ENCODE data around the gene MED7. TPM values are rescaled to one million over a fixed set of nuclear protein-coding genes. Genes with fewer than 3 reads are reported as not detected.

The MED7 gene
- total and polyA plus RNA-seq, 2 of the 13 experiments (the other 11 are each of a cell fraction or from before 2014, with no cell fraction given) = 9.2 to 9.4 TPM

GRCh38 chr5:157142317-157143126 is at the start of gene MED7 (continued):
- TF ChIP-seq KDM5B (CRISPR knock-in tag; IDR thresholded peaks at IDR 0.05; ENCODE audit: borderline replicate concordance) = peak; percentile 78; the same call in 1 of the 2 replicates
- no peak for TF ChIP-seq ZNF615 (CRISPR knock-in tag; IDR thresholded peaks at IDR 0.05; ENCODE audit: borderline replicate concordance)
- TF ChIP-seq CEBPB (IDR thresholded peaks at IDR 0.05; ENCODE audit: borderline replicate concordance, low read depth, low read length) = no peak
- TF ChIP-seq DZIP1 (CRISPR knock-in tag; IDR thresholded peaks at IDR 0.05) = no peak
- no peak for TF ChIP-seq MTF1 (CRISPR knock-in tag; IDR thresholded peaks at IDR 0.05)
- no peak for TF ChIP-seq CHCHD3 (CRISPR knock-in tag; IDR thresholded peaks at IDR 0.05)
- TF ChIP-seq TMF1 (CRISPR knock-in tag; IDR thresholded peaks at IDR 0.05; ENCODE audit: low read depth) = no peak
- TF ChIP-seq NR2C2 (CRISPR knock-in tag; IDR thresholded peaks at IDR 0.05; ENCODE audit: borderline replicate concordance) = peak; percentile 37; the same call in 1 of the 2 replicates
- no peak for TF ChIP-seq ZNF318 (CRISPR knock-in tag; IDR thresholded peaks at IDR 0.05)
- TF ChIP-seq ZNF569 (CRISPR knock-in tag; IDR thresholded peaks at IDR 0.05; ENCODE audit: borderline replicate concordance) = no peak
- TF ChIP-seq KLF15 (CRISPR knock-in tag; IDR thresholded peaks at IDR 0.05; ENCODE audit: borderline replicate concordance) = no peak
- no peak for TF ChIP-seq THYN1 (CRISPR knock-in tag; IDR thresholded peaks at IDR 0.05; ENCODE audit: borderline replicate concordance, low read depth)
- TF ChIP-seq PTBP1 (IDR thresholded peaks at IDR 0.05; ENCODE audit: low read depth, low read length, poor library complexity, severe bottlenecking) = no peak
- TF ChIP-seq ZNF772 (CRISPR knock-in tag; IDR thresholded peaks at IDR 0.05) = no peak; the same call in 1 of the 2 replicates
- TF ChIP-seq SOX5 (CRISPR knock-in tag; IDR thresholded peaks at IDR 0.05; ENCODE audit: borderline replicate concordance) = no peak
- TF ChIP-seq KLF12 (CRISPR knock-in tag; IDR thresholded peaks at IDR 0.05; ENCODE audit: borderline replicate concordance) = no peak; the same call in 1 of the 2 replicates
- no peak for TF ChIP-seq DBP (CRISPR knock-in tag; IDR thresholded peaks at IDR 0.05; ENCODE audit: not compliant biosample characterization)
